Fibroblast of lung (primary cell): ENCODE data around the gene GABBR2. TPM values are rescaled to one million over a fixed set of nuclear protein-coding genes. Genes with fewer than 3 reads are reported as not detected.

ENCODE experiments used
- DNase-seq, 2 donors: peaks; one replicate each; pipeline versions ENCODE4 v3.0.0 to v3.0.0-alpha.2; 2010; ENCODE audit warnings: low read depth in 2 of 2
- H2AFZ ChIP-seq: 2 replicates; pipeline ENCODE4 v1.5.1; 2012; ENCODE audit warnings: low read length, control low read depth, inconsistent platforms
- H3K27ac ChIP-seq: 2 replicates; pipeline ENCODE4 v1.5.1; 2011; ENCODE audit warnings: low read length, control low read depth; ENCODE audit not compliant: insufficient read depth
- H3K27me3 ChIP-seq: 2 replicates; pipeline ENCODE4 v1.5.1; 2011; ENCODE audit warnings: mild to moderate bottlenecking, low read length; ENCODE audit not compliant: control insufficient read depth, insufficient read depth
- H3K36me3 ChIP-seq: 2 replicates; pipeline ENCODE4 v1.5.1; 2011; ENCODE audit warnings: low read length; ENCODE audit not compliant: control insufficient read depth, insufficient read depth
- H3K4me1 ChIP-seq: 2 replicates; pipeline ENCODE4 v1.5.1; 2011; ENCODE audit warnings: low read length; ENCODE audit not compliant: control insufficient read depth, insufficient read depth; ENCODE audit errors: extremely low read depth
- H3K4me2 ChIP-seq: 2 replicates; pipeline ENCODE4 v1.5.1; 2011; ENCODE audit warnings: low read length, control low read depth; ENCODE audit not compliant: insufficient read depth; ENCODE audit errors: extremely low read depth
- H3K4me3 ChIP-seq, 4 experiments: fragments of 200-600 bp in 1 of 4; sonication (generic) in 1 of 4; replicated peaks in 1 of 4; 2 replicates each; pipeline ENCODE4 v1.5.1; 2011 to 2016; ENCODE audit warnings: low read length in 4 of 4, low read depth in 3 of 4, mild to moderate bottlenecking in 3 of 4, control low read depth in 2 of 4, inconsistent platforms in 1 of 4, mixed read lengths in 1 of 4; ENCODE audit not compliant: insufficient read depth in 1 of 4; ENCODE audit errors: control extremely low read depth in 1 of 4
- H3K79me2 ChIP-seq: 2 replicates; pipeline ENCODE4 v1.5.1; 2012; ENCODE audit warnings: mild to moderate bottlenecking, low read length, inconsistent platforms; ENCODE audit not compliant: control insufficient read depth, insufficient read depth
- H3K9ac ChIP-seq: 2 replicates; pipeline ENCODE4 v1.5.1; 2011; ENCODE audit warnings: mild to moderate bottlenecking, low read length, control low read depth; ENCODE audit not compliant: insufficient read depth
- H3K9me3 ChIP-seq: 2 replicates; pipeline ENCODE4 v1.5.1; 2012; ENCODE audit warnings: low read depth, low read length; ENCODE audit not compliant: control insufficient read depth, insufficient read depth
- H4K20me1 ChIP-seq: 2 replicates; pipeline ENCODE4 v1.5.1; 2011; ENCODE audit warnings: low read length; ENCODE audit not compliant: control insufficient read depth, insufficient read depth; ENCODE audit errors: extremely low read depth
- CTCF ChIP-seq, 2 donors: IDR thresholded peaks in 1 of 2; conservative IDR thresholded peaks in 1 of 2; 1 replicate in 1 of 2; 2 replicates in 1 of 2; pipeline ENCODE4 v1.5.1; 2011 to 2012; ENCODE audit warnings: low read length in 2 of 2, control low read depth in 1 of 2, inconsistent platforms in 1 of 2, low read depth in 1 of 2, mild to moderate bottlenecking in 1 of 2
- EZH2 ChIP-seq: IDR thresholded peaks from 2 replicates; pipeline ENCODE4 v1.5.1; 2012; ENCODE audit warnings: low read length, control low read depth, mild to moderate bottlenecking; ENCODE audit errors: missing control alignments
- polyA plus RNA-seq, 2 donors: library from polyadenylated mRNA; depleted of rRNA in 1 of 2; stranded (reverse) in 1 of 2; unstranded in 1 of 2; fragments of >200 nt; gene quantifications; 2 replicates each; pipeline ENCODE4 v1.2.1, GENCODE V29; 2011 to 2012; ENCODE audit warnings: missing spikeins in 1 of 2
- total RNA-seq: library from RNA; depleted of rRNA; stranded (reverse); fragments of >200 nt; gene quantifications from 2 replicates; pipeline ENCODE4 v1.2.1, GENCODE V29; 2014

Gene GABBR2
- total and polyA plus RNA-seq, 2 donors (not counting 1 experiment from before 2014, with no cell fraction given), result 0.32 to 0.33 TPM

- Histone ChIP-seq H3K4me3 (no peak overlapping the region), H3K27ac (no peak overlapping the region)
- TF ChIP-seq EZH2, result no peak
- no peak for TF ChIP-seq CTCF (conservative IDR thresholded peaks at IDR 0.05 in 1 of 2, IDR thresholded peaks at IDR 0.05 in 1 of 2; ENCODE audit: low read depth in 1 of 2, low read length in 2 of 2)
Observed at GRCh38 chr9:98302938-98303632, 405.6 kb downstream of the GABBR2 start.

GRCh38 chr9:98302150-98302549, 406.6 kb downstream of the GABBR2 start:
- Histone ChIP-seq H3K79me2 (no peaks in the 10 kb centered on the region), H3K27ac (no peak overlapping the region), H3K36me3 (no peaks in the 10 kb centered on the region), H3K9ac (no peak overlapping the region), H4K20me1 (no peaks in the 10 kb centered on the region), H3K4me2 (no peak overlapping the region), H3K27me3 (no peaks in the 10 kb centered on the region), H2AFZ (no peak overlapping the region), H3K4me3 (no peak overlapping the region), H3K4me1 (no peaks in the 10 kb centered on the region), H3K9me3 (no peaks in the 10 kb centered on the region)
- no peak for DNase-seq
- TF ChIP-seq CTCF (conservative IDR thresholded peaks at IDR 0.05 in 1 of 2, IDR thresholded peaks at IDR 0.05 in 1 of 2; ENCODE audit: low read depth in 1 of 2, low read length in 2 of 2), result no peak
- no peak for TF ChIP-seq EZH2

More at GRCh38 chr9:98302938-98303632, 405.6 kb downstream of the GABBR2 start:
- H3K4me2 ChIP-seq, result no peak overlapping the region
- no peak overlapping the region for H2AFZ ChIP-seq
- H3K36me3 ChIP-seq, result no peaks in the 10 kb centered on the region
- H3K9ac ChIP-seq, result no peak overlapping the region
- H3K4me1 ChIP-seq, result no peaks in the 10 kb centered on the region
- no peak for DNase-seq
- H3K27me3 ChIP-seq, result no peaks in the 10 kb centered on the region
- H4K20me1 ChIP-seq, result no peaks in the 10 kb centered on the region
- H3K9me3 ChIP-seq, result no peaks in the 10 kb centered on the region
- no peaks in the 10 kb centered on the region for H3K79me2 ChIP-seq

DNA sequence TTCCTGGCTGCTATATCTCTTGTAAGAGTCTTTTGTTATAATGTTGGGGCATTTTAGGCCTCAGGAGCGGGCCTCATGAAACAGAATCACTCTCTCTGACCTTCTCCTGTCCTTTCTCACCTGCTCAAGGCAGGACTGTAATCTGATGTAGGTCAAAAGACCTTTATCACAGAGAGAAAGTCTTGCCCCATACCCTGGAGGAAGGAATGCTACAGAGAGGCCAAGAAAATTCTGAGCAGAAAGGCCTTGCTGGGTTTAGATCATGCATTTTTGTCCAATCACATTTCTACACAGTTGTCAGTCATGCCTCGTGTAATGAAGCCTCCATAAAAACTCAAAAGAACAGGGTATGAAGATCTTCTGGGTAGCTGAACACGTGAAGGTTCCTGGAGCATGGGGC, 408.1 kb downstream of the GABBR2 start:
- no peak for TF ChIP-seq CTCF (conservative IDR thresholded peaks at IDR 0.05 in 1 of 2, IDR thresholded peaks at IDR 0.05 in 1 of 2; ENCODE audit: low read depth in 1 of 2, low read length in 2 of 2)
- no peak for TF ChIP-seq EZH2
- Histone ChIP-seq H3K9ac (no peak overlapping the region), H4K20me1 (no peaks in the 10 kb centered on the region)

More for the DNA sequence above, 408.1 kb downstream of the GABBR2 start:
- Histone ChIP-seq H3K4me1 (no peaks in the 10 kb centered on the region), H3K27me3 (no peaks in the 10 kb centered on the region), H3K9me3 (no peaks in the 10 kb centered on the region), H3K79me2 (no peaks in the 10 kb centered on the region), H3K36me3 (no peaks in the 10 kb centered on the region), H3K27ac (no peak overlapping the region), H3K4me3 (no peak overlapping the region), H2AFZ (no peak overlapping the region), H3K4me2 (no peak overlapping the region)
- DNase-seq, result no peak
